Measurements from ENCODE around the gene MROH7.

MROH7 gene

GRCh38 chr1:54600947-54601721, 40.5 kb upstream of the MROH7 start:
- Histone ChIP-seq H3K4me1 (ENCODE audit: control insufficient read depth, insufficient read depth, low read length) (no peaks in the 10 kb centered on the region), H3K9me3 (ENCODE audit: control insufficient read depth, insufficient read depth, low read depth, low read length) (no peaks in the 10 kb centered on the region), H3K27ac (ENCODE audit: extremely low read depth, low read depth, low read length) (no peak overlapping the region), H3K36me3 (ENCODE audit: control insufficient read depth in 2 of 2, insufficient read depth in 1 of 2, low read length in 2 of 2) (no peaks in the 10 kb centered on the region), H3K4me3 (ENCODE audit: low read depth, low read length) (no peak overlapping the region)
- ChIA-PET CTCF (no interaction called here), POLR2A (no interaction called here)
- TF ChIP-seq ZNF26 (tag by site-specific recombination; IDR thresholded peaks at IDR 0.05) (no peak), ZNF610 (tag by site-specific recombination; IDR thresholded peaks at IDR 0.05; ENCODE audit: borderline replicate concordance) (no peak), SETDB1 (IDR thresholded peaks at IDR 0.05; ENCODE audit: insufficient read length, low read length) (no peak), ZNF600 (tag by site-specific recombination; IDR thresholded peaks at IDR 0.05) (no peak), ZNF561 (tag by site-specific recombination; IDR thresholded peaks at IDR 0.05; ENCODE audit: borderline replicate concordance) (no peak), ZFHX2 (tag by site-specific recombination; conservative IDR thresholded peaks at IDR 0.05) (peak; percentile 48; the same call in 1 of the 2 replicates), ZNF521 (tag by site-specific recombination; IDR thresholded peaks at IDR 0.05) (no peak), ZSCAN16 (tag by site-specific recombination; IDR thresholded peaks at IDR 0.05) (peak; percentile 79; the same call in 1 of the 2 replicates), ZSCAN4 (tag by site-specific recombination; IDR thresholded peaks at IDR 0.05) (peak; percentile 96), GLIS1 (tag by site-specific recombination; IDR thresholded peaks at IDR 0.05) (no peak), KLF10 (tag by site-specific recombination; IDR thresholded peaks at IDR 0.05) (no peak), ZNF529 (tag by site-specific recombination; IDR thresholded peaks at IDR 0.05; ENCODE audit: insufficient replicate concordance) (no peak), ZNF404 (tag by site-specific recombination; IDR thresholded peaks at IDR 0.05) (no peak)

- no peaks in the 10 kb centered on the region for H3K36me3 ChIP-seq (ENCODE audit: control insufficient read depth in 2 of 2, insufficient read depth in 1 of 2, low read length in 2 of 2)
- CTCF ChIA-PET, result no interaction called here
These were observed 39.9 kb upstream of the MROH7 start for GRCh38 chr1:54601730-54602129.

More at GRCh38 chr1:54601730-54602129, 39.9 kb upstream of the MROH7 start:
- Histone ChIP-seq H3K4me3 (ENCODE audit: low read depth, low read length) (no peak overlapping the region), H3K4me1 (ENCODE audit: control insufficient read depth, insufficient read depth, low read length) (no peaks in the 10 kb centered on the region), H3K9me3 (ENCODE audit: control insufficient read depth, insufficient read depth, low read depth, low read length) (no peaks in the 10 kb centered on the region), H3K27ac (ENCODE audit: extremely low read depth, low read depth, low read length) (no peak overlapping the region)
- POLR2A ChIA-PET, result no interaction called here
- TF ChIP-seq ZNF335 (tag by site-specific recombination; conservative IDR thresholded peaks at IDR 0.05) (no peak), ZNF37A (tag by site-specific recombination; IDR thresholded peaks at IDR 0.05) (no peak), ZNF423 (tag by site-specific recombination; IDR thresholded peaks at IDR 0.05) (no peak), ZNF629 (tag by site-specific recombination; IDR thresholded peaks at IDR 0.05) (no peak), ZNF48 (tag by site-specific recombination; IDR thresholded peaks at IDR 0.05) (no peak), ZNF449 (tag by site-specific recombination; IDR thresholded peaks at IDR 0.05) (no peak), KLF1 (tag by site-specific recombination; IDR thresholded peaks at IDR 0.05) (no peak), ZNF510 (tag by site-specific recombination; IDR thresholded peaks at IDR 0.05; ENCODE audit: insufficient replicate concordance) (no peak), ZNF416 (tag by site-specific recombination; IDR thresholded peaks at IDR 0.05) (no peak), ZEB2 (tag by site-specific recombination; IDR thresholded peaks at IDR 0.05) (no peak), ZNF792 (tag by site-specific recombination; IDR thresholded peaks at IDR 0.05) (no peak), ZNF701 (tag by site-specific recombination; IDR thresholded peaks at IDR 0.05) (no peak), ZNF530 (tag by site-specific recombination; IDR thresholded peaks at IDR 0.05; ENCODE audit: low read depth) (no peak), ZNF391 (tag by site-specific recombination; IDR thresholded peaks at IDR 0.05; ENCODE audit: borderline replicate concordance, low read depth) (no peak), ZNF138 (tag by site-specific recombination; IDR thresholded peaks at IDR 0.05; ENCODE audit: borderline replicate concordance) (no peak), ZFP3 (tag by site-specific recombination; IDR thresholded peaks at IDR 0.05; ENCODE audit: low read depth) (no peak)
